Left renal pelvis (tissue), 4 donors: ENCODE data around the gene ACSS1. TPM values are rescaled to one million over a fixed set of nuclear protein-coding genes. Genes with fewer than 3 reads are reported as not detected.

Experiments
- DNase-seq, 4 donors: peaks; one replicate each; pipeline ENCODE4 v3.0.0-alpha.2; 2013; ENCODE audit warnings: low read depth in 4 of 4, low spot score in 3 of 4
- polyA plus RNA-seq, 4 donors: library from polyadenylated mRNA; unstranded; fragments of 120-200 nt; gene quantifications; one replicate each; pipeline ENCODE4 v1.2.1, GENCODE V29; 2013; ENCODE audit not compliant: insufficient read length in 4 of 4

The ACSS1 gene
- polyA plus RNA-seq, 4 donors = 14.8 to 34.6 (median 29.8) TPM

GRCh38 chr20:25033265-25033923 is 24.5 kb downstream of the ACSS1 start:
- no peak for DNase-seq

GRCh38 chr20:25032478-25033264 is 25.3 kb downstream of the ACSS1 start:
- no peak for DNase-seq

GRCh38 chr20:25032065-25032477 is 25.9 kb downstream of the ACSS1 start:
- no peak for DNase-seq

GRCh38 chr20:25031241-25031640 is 26.7 kb downstream of the ACSS1 start:
- DNase-seq = no peak

GRCh38 chr20:25030649-25031207 is 27.2 kb downstream of the ACSS1 start:
- no peak for DNase-seq

- DNase-seq = no peak
Observed at GRCh38 chr20:25030007-25030648, 27.8 kb downstream of the ACSS1 start.

- DNase-seq = no peak
Observed at GRCh38 chr20:25025986-25026605, 31.8 kb downstream of the ACSS1 start.

- no peak for DNase-seq
Observed at GRCh38 chr20:25025091-25025861, 32.7 kb downstream of the ACSS1 start.

- DNase-seq = no peak
Observed at GRCh38 chr20:25024171-25024570, 33.8 kb downstream of the ACSS1 start.

GRCh38 chr20:25023356-25023755 is 34.6 kb downstream of the ACSS1 start:
- no peak for DNase-seq

GRCh38 chr20:25022680-25023079 is 35.3 kb downstream of the ACSS1 start:
- no peak for DNase-seq

- DNase-seq = no peak
Observed at GRCh38 chr20:25021336-25021735, 36.6 kb downstream of the ACSS1 start.

GRCh38 chr20:25020901-25021301 is 37.0 kb downstream of the ACSS1 start:
- no peak for DNase-seq

- no peak for DNase-seq
Observed at GRCh38 chr20:25020345-25020744, 37.6 kb downstream of the ACSS1 start.

GRCh38 chr20:25019381-25020155 is 38.4 kb downstream of the ACSS1 start:
- no peak for DNase-seq

- no peak for DNase-seq
Observed at GRCh38 chr20:25018841-25019240, 39.1 kb downstream of the ACSS1 start.

- DNase-seq = no peak
Observed at GRCh38 chr20:25018425-25018824, 39.5 kb downstream of the ACSS1 start.

- no peak for DNase-seq
Observed at GRCh38 chr20:25017257-25017803, 40.6 kb downstream of the ACSS1 start.

GRCh38 chr20:25016471-25016870 is 41.5 kb downstream of the ACSS1 start:
- DNase-seq = no peak
